Astrocyte of the hippocampus (primary cell): ENCODE measurements around the gene LTBP2.

Experiments used
- DNase-seq: peaks from one replicate; pipeline ENCODE4 v3.0.0; 2011; ENCODE audit warnings: low read depth, low spot score

The LTBP2 gene

DNA sequence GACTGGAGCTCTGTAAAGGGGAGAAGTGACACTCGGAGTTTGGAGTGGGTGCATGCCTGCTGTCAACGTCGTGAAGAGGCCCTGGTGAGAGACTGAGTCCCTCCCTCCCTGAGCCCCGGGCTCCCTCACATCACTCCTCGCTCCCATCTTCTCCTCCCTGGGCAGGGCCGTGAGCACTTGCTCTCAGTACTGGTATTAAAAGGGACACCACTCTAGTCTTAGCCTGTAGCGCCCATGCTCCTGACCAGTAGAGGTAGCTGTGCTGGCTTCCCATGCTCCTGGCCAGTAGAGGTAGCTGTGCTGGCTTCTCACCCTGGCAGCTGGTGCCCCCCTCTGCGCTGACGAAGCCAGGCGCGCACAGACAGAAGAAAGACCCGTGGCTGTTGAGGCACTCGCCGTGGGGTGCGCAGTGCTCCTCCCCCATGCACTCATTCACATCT, 103.7 kb downstream of the LTBP2 start:
- DNase-seq: peak; percentile 46

DNA sequence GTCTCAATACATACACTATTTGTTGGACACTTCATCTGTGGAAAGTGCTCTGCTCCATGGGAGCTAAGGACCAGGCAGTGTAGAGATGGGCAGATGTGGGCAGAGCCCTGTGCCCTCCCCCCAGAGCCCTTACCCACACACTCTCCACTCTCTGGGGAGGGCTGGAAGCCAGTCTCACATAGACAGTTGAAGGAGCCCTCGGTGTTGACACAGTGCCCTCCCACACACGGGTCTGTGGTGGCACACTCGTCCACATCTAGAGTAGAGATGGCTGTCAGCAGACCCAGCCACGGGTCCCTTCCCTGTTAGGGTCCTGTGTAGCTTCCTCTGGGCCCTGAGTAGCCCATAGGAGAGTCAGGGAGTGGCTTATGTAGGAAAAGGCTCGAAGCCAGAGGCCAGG, 104.2 kb downstream of the LTBP2 start:
- DNase-seq: no peak

DNA sequence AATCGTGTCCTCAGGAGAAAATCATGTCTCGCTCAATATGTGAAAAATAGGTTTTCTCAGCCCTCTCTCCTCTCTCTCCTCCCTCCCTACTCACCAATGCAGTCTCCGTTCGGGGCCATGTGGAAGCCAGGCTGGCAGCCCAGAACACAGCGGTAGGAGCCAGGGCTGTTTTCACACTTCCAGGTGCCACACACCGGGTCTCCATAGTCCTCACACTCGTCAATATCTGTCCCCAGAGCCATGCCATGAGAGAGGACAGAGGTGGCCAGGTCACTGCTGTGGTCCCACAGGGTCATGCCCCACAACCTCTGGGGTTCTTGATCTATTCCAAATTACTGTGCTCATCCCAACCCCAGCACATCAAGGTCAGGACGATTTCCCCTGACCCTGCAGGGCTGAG, 105.0 kb downstream of the LTBP2 start:
- DNase-seq: no peak

DNA sequence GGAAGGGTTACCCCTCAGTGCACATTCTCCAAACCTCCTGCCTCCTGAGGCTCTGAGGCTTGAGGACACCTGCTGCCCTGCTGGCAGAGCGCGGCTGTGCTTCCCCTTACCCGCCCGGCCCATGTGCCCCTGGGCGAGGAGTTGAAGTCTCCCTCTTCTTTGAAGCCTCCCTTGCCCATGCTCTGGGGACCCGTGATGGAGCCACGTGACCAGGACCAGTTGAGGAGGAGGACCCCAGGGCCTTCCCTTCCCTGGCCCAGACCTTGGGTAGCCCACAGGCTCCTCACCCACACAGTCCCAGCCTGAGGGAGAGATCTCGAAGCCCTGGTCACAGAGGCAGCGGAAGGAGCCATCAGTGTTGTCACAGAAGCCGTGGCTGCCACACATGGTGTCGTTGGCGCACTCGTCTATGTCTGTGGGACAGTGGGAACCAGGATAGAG, 105.6 kb downstream of the LTBP2 start:
- DNase-seq: no peak

DNA sequence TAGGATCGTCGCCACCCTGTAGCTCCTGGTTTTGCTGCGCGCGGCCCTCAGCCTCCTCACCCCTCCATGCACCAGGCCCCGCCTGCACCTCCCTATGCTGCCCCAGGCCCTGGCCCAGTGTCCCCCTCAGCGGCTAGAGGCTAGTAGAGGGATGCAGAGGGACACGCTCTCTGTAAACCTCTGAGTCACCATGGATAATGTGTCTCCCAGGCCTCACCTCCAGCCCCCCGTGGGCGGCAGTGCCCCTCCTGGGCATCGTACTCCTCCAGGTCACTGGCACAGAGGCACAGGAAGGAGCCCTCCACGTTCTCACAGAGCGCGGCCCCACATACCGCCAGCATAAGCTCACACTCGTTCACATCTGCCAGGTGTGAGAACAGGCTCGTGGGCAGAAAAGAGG, 106.2 kb downstream of the LTBP2 start:
- DNase-seq: no peak

DNA sequence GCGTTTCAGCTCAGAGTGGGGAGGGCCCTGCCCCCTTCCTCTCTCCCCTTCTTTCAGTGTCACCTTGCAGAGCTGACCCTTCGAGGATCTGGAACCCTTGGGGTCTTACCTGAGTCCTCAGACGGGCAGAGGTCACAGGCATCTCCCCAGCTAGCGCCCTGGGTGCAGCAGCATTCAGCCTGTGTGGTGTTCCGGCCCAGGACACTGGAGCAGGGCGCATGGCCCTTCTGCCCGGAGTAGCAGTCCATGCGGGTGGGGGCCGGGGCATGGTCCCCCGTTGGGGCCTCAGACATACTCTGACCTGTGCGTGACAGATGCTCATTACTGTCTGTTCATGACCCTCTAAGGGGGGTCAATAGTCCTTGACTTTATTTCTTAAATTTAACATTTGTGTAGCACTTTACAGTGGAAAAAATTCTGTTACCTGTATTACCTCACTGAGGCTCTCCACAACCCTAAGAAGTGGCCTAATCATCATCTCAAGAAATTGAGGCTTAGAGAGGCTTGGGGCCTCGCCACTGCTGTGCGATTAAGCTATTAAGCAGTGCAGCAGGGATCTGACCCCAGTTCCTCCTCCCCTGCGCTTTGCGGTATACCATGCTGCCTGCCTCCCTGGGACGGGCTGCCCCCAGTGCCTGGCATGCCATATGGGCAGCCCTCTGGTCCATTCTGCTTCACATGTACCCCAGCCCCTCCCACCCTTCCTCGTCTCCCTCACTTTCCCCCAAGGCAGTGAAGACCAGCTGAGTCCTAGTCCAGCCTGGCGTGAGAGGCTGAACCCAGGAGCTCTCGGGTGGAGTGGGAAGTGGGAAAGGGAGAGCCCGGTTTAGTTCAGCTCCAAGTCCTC, 106.9 kb downstream of the LTBP2 start:
- DNase-seq: no peak

DNA sequence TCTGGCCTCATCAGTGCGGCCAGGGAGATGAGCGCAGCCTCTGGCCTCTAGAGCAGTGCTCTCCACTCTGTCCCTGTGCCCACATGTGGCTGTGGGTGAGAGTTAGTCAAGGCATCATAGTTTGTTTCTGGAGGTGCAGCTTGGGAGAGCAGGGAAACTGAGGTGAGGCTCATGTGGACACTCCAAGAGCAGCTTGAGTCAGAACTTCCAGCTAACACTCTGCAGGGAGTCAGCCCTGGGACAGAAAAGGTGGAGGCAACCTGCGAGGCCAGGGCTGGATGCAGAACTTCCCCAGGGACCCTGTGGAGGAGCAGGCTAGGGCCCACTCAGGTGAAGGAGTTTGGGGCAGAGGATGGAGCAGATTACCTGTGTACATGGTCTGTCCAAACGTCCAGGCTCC, 107.6 kb downstream of the LTBP2 start:
- no peak for DNase-seq

DNA sequence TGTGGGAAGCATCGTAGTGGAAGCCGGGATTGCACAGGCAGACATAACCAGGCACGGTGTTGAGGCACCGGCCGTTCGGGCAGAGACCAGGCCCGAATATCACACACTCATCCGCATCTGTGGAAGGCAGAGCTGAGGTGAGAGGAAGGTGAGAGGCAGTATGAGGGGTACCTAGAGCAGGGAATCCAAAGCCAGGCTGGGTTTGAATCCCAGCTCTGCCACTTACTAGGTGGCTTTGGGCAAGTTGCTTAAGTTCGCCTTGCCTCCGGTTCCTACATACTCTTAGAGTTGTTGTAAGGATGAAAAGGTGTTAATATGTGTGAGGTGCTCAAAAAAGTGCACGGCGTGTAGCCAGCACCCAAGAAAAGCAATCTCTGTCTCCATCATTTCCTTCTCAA, 108.1 kb downstream of the LTBP2 start:
- no peak for DNase-seq

DNA sequence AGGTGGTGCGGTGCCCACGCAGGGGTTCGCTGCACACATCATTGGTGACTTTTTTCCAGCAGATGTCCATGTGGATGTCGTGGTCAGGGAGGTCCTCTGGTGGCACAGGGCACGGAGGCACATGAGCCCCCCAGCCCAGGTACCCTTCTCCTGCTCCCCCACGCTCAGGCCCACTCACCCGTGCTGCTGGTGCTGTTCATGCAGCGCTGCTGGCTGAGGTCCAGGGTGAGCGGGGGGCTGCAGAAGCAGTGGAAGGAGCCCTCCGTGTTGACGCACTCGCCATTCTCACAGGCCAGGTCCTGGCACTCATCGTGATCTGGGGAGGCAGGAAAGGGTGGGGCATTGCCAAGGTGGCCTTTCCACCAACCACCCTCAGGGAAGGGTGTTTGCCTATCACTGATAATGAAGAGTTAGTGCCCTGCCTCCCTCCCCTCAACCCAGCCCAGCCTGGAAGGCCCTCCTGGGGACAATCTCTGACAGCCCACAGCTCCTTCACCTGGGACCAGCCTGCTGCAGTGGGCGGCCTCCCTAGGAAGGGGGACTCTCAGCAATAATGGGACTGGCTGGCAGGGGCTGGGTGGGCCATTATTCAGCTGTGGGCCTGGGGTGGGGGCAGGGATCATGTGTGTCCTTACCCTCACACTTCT, 108.6 kb downstream of the LTBP2 start:
- no peak for DNase-seq

DNA sequence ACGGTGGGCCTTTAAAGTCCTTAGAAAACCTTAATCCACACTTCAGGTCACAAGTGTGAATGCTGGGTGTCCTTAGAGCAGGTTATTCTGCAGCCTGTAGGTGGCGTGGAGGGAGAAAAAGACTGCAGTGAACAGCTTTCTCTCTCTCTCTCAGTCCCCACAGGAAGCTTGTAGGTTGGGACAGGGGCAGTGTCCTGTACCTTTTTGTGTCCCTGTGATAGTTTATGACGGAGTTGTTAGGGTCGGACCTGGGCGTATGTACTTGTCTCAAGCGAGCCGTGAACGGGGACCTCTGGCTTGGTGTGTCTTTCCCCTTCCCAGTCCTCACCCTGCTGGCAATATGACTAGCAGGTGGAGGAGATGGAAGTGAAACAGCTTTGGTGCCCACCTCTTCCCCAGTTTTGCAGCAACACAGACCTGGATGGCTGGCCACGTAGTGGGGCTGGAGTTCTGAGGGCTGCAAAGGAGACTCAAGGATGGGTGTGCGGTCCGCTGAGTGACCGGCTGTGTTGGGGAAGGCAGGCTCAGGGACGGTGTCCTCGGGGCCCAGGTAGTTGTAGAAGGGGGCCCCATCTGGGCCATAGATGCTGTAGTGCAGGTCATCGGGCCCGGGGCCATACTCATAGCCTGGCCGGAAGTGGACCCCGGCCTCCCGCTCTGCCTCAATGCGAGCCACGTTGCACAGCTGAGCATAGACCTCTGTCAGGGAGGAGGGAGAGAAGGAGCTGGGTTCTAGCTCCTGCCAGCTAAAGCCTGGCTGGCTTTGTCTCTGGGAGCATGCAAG, 109.6 kb downstream of the LTBP2 start:
- peak; percentile 71 for DNase-seq

DNA sequence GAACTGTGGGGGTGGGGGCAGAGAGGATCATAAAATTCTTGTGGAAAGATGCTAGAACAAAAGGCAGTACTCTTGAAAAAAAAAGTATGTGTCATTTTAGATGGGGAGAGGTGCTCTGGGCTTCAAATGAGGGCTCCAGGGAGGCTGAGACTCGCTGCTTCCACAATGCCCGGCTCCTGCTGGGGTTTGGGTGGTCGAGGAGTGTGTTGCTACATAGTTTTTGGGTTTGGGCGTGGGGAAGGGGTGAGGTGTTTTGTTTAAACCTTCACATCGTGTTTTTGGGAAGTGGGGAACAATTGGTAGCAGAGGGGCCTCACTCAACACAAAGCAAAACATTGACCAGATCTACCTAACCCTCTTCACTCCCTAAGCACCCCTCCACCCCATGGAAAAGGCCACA, 110.3 kb downstream of the LTBP2 start:
- no peak for DNase-seq

DNA sequence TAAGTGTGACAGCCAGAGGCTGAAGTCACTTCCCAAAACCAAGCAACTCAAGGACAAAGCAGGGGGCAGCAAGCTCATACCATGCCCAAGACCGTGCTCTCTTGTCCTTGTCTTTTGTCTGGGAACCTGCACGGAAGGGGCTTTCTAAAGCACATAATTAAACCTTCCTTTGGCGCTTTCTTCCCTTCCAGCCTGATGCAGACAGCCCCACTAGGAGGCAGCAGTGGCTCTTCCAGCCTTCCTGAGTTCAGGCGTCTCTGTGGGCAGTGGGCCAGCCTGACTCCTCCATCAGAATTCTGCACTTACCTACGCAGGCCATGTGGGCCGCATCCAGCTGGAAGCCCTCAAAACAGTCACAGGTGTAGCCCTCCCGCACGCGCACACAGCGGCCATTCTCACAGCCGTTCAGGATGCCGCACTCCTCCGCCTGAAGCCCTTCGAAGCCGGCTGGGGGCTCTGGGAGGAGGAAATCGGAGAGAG, 110.9 kb downstream of the LTBP2 start:
- DNase-seq: peak; percentile 94

DNA sequence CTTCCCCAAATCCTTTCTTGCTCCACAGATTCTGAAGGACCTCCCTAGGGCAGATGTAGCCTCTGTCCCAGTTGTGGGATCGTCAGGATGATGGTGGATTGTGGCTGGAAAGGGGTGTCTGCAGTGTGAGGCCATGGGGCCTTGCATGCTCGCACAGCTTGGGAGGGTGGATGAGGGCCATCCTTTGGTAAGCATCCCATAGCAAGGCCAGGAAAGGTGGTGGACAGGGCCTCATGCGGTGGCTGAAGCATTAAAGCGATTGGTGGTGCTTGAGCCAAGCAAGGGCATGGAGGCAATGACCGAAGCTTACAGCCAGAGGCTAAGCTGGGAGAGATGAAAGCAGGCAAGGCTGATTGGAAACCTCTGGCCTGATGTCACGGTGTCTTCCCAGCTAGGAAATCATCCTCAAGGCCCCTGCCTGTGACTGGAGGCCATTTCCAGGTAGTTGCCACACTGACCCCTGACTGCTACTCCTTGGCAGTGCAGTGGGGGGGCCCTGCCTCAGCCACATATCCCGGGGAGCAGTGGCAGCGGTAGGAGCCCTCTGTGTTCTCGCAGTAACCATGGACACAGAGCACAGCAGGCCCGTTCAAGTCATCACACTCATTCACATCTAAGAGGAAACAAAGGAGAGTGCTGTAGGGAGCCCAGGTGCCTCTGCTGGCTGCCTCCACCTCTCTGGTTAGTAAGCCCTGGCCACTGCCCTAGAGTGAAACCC, 111.5 kb downstream of the LTBP2 start:
- DNase-seq: peak; percentile 29

DNA sequence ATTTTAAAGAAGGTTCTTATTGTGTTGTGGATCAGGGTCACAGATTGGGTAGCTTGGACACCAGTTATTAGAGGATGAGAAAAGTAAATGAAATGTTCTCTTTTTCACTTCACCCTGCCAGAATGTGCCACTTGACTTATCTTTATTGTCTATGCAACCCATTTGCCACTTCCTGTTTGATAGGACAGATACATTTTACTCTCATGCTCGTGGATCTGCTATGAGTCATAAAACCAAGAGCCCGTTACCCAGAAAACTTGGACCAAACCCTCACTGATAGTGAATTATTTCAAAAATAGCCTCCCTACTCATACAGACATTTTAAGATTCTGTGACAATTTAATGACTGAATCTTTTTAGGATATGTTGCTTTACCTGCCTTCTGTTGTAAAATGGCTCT, 116.7 kb downstream of the LTBP2 start:
- DNase-seq: no peak

DNA sequence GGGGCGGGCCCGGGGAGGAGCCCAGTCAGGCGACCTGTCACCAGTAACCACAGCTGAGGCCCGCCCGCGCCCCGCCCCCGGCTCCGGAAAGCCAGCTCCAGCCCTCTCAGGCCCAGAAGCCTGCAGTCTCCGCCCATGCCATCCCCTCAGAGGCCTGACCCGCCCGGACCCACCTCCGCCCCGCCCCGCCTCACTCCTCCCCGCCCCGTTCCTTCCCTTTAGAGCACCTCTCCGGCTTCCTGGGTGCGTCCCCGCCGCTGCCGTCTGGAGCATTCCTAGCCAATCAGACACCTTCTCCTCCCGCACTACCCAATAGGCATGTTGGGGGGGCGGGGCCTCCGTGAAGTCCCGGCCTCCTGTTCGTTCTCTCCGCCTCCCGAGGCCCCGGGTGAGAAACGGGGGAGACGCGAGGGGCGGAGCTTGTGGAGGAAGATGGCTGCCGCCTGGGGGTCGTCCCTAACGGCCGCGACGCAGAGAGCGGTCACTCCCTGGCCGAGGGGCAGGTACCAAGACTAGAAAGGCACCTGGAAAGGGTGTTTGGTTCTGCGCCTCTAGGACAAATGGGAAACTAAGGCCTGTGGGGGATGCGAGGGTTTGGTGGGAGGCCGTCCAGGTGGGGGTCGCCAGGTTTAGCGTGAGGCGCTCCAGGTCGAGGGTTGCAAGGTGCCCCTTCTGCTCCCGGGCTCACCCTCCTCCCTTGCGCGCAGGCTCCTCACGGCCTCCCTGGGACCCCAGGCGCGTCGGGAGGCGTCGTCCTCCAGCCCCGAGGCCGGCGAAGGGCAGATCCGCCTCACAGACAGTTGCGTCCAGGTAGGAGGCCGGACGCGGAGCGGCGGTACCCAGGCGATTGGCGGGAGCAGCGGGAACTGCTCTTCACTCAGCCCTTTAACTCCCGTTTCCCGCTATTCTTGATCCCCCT, 118.4 kb downstream of the LTBP2 start, which contains the start of gene ISCA2:
Gene ISCA2 (plus strand): TSS at position 423 of the 919 bp plus-strand sequence. CDS start 10 bp downstream, at position 433.
- DNase-seq: peak; percentile 100

DNA sequence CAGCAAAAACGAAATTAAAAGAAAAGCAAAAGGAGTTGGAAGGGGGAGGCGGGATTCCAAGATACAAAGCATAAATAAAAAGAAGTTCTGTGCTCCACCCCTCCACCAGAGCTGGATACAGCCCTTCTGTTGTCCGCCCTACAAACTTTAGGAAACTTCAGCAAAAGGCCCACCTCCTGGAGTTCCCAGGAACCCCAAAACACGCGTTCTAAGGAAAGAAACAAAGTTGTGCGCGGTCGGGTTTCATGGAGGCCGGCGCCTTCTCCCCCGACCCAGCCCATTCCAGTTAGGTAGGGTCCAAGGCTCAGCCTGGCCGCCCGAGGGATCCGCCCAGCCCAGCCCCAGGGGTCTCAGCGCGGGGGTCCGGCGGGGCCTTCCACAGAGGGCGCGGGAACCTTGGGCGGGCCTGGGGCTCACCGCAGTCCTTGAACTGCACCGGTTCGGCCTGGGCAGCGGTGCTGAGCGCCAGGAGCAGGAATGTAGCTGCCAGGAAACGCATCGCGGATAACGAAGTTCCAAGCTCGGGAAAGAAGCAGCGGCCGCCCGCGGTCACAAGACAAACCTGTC, 119.2 kb downstream of the LTBP2 start, which contains the start of gene NPC2:
Gene NPC2 (minus strand): TSS at position 530 of the 567 bp plus-strand sequence. CDS start 31 bp downstream, at position 499.
- DNase-seq: no peak

DNA sequence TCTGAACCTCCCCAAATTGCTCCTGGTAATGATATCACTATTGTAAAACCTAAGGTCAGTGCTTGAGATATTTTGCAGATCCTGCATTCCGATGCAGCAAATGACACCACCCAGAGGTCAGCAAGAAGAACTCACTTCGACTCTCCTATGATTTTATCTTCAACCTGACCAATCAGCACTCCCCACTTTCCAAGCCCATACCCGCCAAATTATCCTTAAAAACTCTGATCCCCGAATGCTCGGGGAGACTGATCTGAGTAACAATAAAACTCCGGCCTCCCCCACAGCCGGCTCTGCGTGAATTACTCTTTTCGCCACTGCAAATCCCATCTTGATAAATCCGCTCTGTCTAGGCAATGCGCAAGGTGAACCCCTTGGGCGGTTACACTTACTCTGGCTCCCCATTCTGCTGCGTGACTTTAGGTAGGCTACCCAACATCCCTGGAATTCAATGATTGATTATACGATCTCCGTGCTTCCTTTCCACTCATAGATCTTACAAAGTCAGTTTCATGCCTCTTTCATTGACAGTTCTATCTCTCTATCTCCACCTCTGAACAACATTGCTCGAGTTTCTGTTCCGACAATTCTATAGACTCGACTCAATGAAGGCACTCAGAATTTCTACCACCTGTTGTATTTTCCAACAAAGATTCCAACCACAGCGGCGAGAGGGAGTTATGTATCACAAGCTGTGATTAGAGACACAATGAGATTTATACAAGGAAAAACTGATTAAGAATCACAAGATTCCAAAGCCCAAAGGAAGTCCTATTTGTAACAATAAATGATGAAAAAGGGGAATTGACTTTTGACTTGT, 119.9 kb downstream of the LTBP2 start:
- peak; percentile 46 for DNase-seq

DNA sequence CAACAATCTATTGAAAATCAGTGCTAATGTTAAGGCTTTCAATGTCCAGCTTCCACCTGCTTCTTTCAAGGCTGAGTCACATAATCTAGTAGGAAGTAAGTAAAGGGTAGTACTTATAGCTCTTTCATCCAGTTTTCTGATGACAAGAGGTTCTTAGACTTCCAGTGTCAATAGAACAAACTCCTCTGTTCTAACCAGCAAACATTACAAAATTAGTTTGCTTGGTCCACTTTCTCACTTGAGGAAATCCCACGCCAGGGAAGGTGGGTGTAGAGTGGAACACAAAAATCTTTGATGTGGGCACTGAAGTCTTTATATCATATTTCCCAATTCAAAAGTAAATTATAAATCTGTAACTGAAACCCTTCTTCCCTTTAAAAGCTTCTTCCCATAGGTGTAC, 121.6 kb downstream of the LTBP2 start:
- DNase-seq: no peak
